ENCODE results near the gene FNIP2. TPM values are rescaled to one million over a fixed set of nuclear protein-coding genes. Genes with fewer than 3 reads are reported as not detected.

Gene FNIP2
- total and polyA plus RNA-seq, 2 experiments from 2014 or later, result 1.8 to 22.4 TPM

- Histone ChIP-seq H3K36me3 (ENCODE audit: low read depth) (no peaks in the 10 kb centered on the region), H3K4me3 (no peak overlapping the region), H3F3A (ENCODE audit: insufficient read depth) (peaks cover 9% of the 10 kb centered on the region), H3K79me2 (ENCODE audit: insufficient read depth) (peaks cover 96% of the 10 kb centered on the region), H3K27ac (no peak overlapping the region), H3K9me3 (ENCODE audit: low read depth) (no peaks in the 10 kb centered on the region), H2AFZ (no peak overlapping the region), H3K9me2 (ENCODE audit: insufficient read depth) (no peaks in the 10 kb centered on the region), H3K27me3 (replicated peaks; ENCODE audit: insufficient read depth) (no peaks in the 10 kb centered on the region), H3K9ac (no peak overlapping the region), H3K4me1 (ENCODE audit: insufficient read depth) (peaks cover 10% of the 10 kb centered on the region), H4K20me1 (ENCODE audit: insufficient read depth) (no peaks in the 10 kb centered on the region), H3K4me2 (ENCODE audit: unreplicated experiment) (no peak overlapping the region)
- DNase-seq, result no peak
- in situ Hi-C loops (cut with MboI), result no loop called here
- TF ChIP-seq EZH2phosphoT487 (IDR thresholded peaks at IDR 0.05; ENCODE audit: insufficient read depth, low read depth) (no peak), EZH2 (IDR thresholded peaks at IDR 0.05; ENCODE audit: insufficient read depth, poor library complexity, severe bottlenecking) (no peak)
Measured at GRCh38 chr4:158799013-158799770, 30.4 kb downstream of the FNIP2 start.

- TF ChIP-seq EZH2 (IDR thresholded peaks at IDR 0.05; ENCODE audit: insufficient read depth, poor library complexity, severe bottlenecking), result no peak
- no peak for TF ChIP-seq EZH2phosphoT487 (IDR thresholded peaks at IDR 0.05; ENCODE audit: insufficient read depth, low read depth)
Measured at GRCh38 chr4:158799856-158800255, 31.0 kb downstream of the FNIP2 start.

GRCh38 chr4:158801066-158801465, 32.2 kb downstream of the FNIP2 start:
- Histone ChIP-seq H3K4me3 (no peak overlapping the region), H3K27ac (no peak overlapping the region), H3K9ac (no peak overlapping the region), H3K4me2 (ENCODE audit: unreplicated experiment) (no peak overlapping the region), H4K20me1 (ENCODE audit: insufficient read depth) (no peaks in the 10 kb centered on the region), H3K36me3 (ENCODE audit: low read depth) (no peaks in the 10 kb centered on the region), H3K79me2 (ENCODE audit: insufficient read depth) (peaks cover 95% of the 10 kb centered on the region), H3K27me3 (replicated peaks; ENCODE audit: insufficient read depth) (no peaks in the 10 kb centered on the region), H3K9me2 (ENCODE audit: insufficient read depth) (no peaks in the 10 kb centered on the region), H3K9me3 (ENCODE audit: low read depth) (no peaks in the 10 kb centered on the region), H3F3A (ENCODE audit: insufficient read depth) (peaks cover 9% of the 10 kb centered on the region), H3K4me1 (ENCODE audit: insufficient read depth) (peaks cover 10% of the 10 kb centered on the region), H2AFZ (no peak overlapping the region)
- 86 to 94% methylated on average over 4 of the region's 4 CpGs for WGBS, 2 experiments (ENCODE audit: low coverage in 1 of 2, low lambda C conversion rate in 2 of 2, missing lambda C conversion rate in 2 of 2)
- in situ Hi-C loops (cut with MboI), result no loop called here
- no peak for TF ChIP-seq EZH2phosphoT487 (IDR thresholded peaks at IDR 0.05; ENCODE audit: insufficient read depth, low read depth)
- TF ChIP-seq EZH2 (IDR thresholded peaks at IDR 0.05; ENCODE audit: insufficient read depth, poor library complexity, severe bottlenecking), result no peak
- no peak for DNase-seq

More at GRCh38 chr4:158799856-158800255, 31.0 kb downstream of the FNIP2 start:
- in situ Hi-C loops (cut with MboI), result no loop called here
- no peaks in the 10 kb centered on the region for H4K20me1 ChIP-seq (ENCODE audit: insufficient read depth)
- 91 to 95% methylated on average over 7 of the region's 7 CpGs for WGBS, 2 experiments (ENCODE audit: low coverage in 1 of 2, low lambda C conversion rate in 2 of 2, missing lambda C conversion rate in 2 of 2)
- no peak overlapping the region for H2AFZ ChIP-seq
- no peak overlapping the region for H3K27ac ChIP-seq
- no peaks in the 10 kb centered on the region for H3K36me3 ChIP-seq (ENCODE audit: low read depth)
- no peaks in the 10 kb centered on the region for H3K27me3 ChIP-seq (replicated peaks; ENCODE audit: insufficient read depth)
- H3K9me3 ChIP-seq (ENCODE audit: low read depth), result no peaks in the 10 kb centered on the region
- H3K9me2 ChIP-seq (ENCODE audit: insufficient read depth), result no peaks in the 10 kb centered on the region
- DNase-seq, result no peak
- H3K4me2 ChIP-seq (ENCODE audit: unreplicated experiment), result no peak overlapping the region
- H3K4me1 ChIP-seq (ENCODE audit: insufficient read depth), result peaks cover 10% of the 10 kb centered on the region
- no peak overlapping the region for H3K9ac ChIP-seq
- peaks cover 96% of the 10 kb centered on the region for H3K79me2 ChIP-seq (ENCODE audit: insufficient read depth)
- no peak overlapping the region for H3K4me3 ChIP-seq
- H3F3A ChIP-seq (ENCODE audit: insufficient read depth), result peaks cover 9% of the 10 kb centered on the region

GRCh38 chr4:158801677-158802076, 32.9 kb downstream of the FNIP2 start:
- Histone ChIP-seq H3K79me2 (ENCODE audit: insufficient read depth) (peaks cover 95% of the 10 kb centered on the region), H3K27ac (no peak overlapping the region)
- WGBS, 2 experiments (ENCODE audit: low coverage in 1 of 2, low lambda C conversion rate in 2 of 2, missing lambda C conversion rate in 2 of 2), result 95 to 99% methylated on average over 3 of the region's 3 CpGs

More at GRCh38 chr4:158801677-158802076, 32.9 kb downstream of the FNIP2 start:
- no peaks in the 10 kb centered on the region for H3K9me2 ChIP-seq (ENCODE audit: insufficient read depth)
- H3K9ac ChIP-seq, result no peak overlapping the region
- H3F3A ChIP-seq (ENCODE audit: insufficient read depth), result peaks cover 9% of the 10 kb centered on the region
- H3K27me3 ChIP-seq (replicated peaks; ENCODE audit: insufficient read depth), result no peaks in the 10 kb centered on the region
- H3K4me2 ChIP-seq (ENCODE audit: unreplicated experiment), result no peak overlapping the region
- DNase-seq, result no peak
- no peak overlapping the region for H3K4me3 ChIP-seq
- no peaks in the 10 kb centered on the region for H3K36me3 ChIP-seq (ENCODE audit: low read depth)
- TF ChIP-seq EZH2 (IDR thresholded peaks at IDR 0.05; ENCODE audit: insufficient read depth, poor library complexity, severe bottlenecking), result no peak
- TF ChIP-seq EZH2phosphoT487 (IDR thresholded peaks at IDR 0.05; ENCODE audit: insufficient read depth, low read depth), result no peak
- H2AFZ ChIP-seq, result no peak overlapping the region
- no peaks in the 10 kb centered on the region for H3K9me3 ChIP-seq (ENCODE audit: low read depth)
- H4K20me1 ChIP-seq (ENCODE audit: insufficient read depth), result no peaks in the 10 kb centered on the region
- H3K4me1 ChIP-seq (ENCODE audit: insufficient read depth), result peaks cover 7% of the 10 kb centered on the region
- in situ Hi-C loops (cut with MboI), result no loop called here
